ENCODE results near the gene HMG20A. TPM values are rescaled to one million over a fixed set of nuclear protein-coding genes. Genes with fewer than 3 reads are reported as not detected.

Gene HMG20A
- total RNA-seq, 4 donors from 2014 or later, result 26.2 to 30.5 (median 28.4) TPM

DNA sequence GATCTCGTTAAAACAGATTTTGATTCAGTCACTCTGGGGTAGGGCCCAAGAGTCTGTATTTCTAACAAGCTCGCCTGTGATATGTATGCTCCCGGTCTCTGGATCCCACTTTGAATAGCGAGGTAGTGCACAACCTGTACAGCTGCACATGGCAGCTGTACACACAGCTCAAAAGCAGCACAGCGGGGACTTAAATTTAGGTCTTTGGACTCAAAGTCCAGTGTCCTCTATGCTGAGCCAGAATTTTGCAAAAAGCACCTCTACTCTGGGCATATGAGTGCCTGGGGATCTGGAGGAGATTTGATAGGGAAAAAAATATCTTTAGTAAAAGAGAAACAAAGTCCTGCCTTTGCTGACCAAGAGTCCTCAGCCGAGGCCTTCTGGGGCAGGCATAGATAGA, 83.1 kb downstream of the HMG20A start:
- TF ChIP-seq, protein P1, sequence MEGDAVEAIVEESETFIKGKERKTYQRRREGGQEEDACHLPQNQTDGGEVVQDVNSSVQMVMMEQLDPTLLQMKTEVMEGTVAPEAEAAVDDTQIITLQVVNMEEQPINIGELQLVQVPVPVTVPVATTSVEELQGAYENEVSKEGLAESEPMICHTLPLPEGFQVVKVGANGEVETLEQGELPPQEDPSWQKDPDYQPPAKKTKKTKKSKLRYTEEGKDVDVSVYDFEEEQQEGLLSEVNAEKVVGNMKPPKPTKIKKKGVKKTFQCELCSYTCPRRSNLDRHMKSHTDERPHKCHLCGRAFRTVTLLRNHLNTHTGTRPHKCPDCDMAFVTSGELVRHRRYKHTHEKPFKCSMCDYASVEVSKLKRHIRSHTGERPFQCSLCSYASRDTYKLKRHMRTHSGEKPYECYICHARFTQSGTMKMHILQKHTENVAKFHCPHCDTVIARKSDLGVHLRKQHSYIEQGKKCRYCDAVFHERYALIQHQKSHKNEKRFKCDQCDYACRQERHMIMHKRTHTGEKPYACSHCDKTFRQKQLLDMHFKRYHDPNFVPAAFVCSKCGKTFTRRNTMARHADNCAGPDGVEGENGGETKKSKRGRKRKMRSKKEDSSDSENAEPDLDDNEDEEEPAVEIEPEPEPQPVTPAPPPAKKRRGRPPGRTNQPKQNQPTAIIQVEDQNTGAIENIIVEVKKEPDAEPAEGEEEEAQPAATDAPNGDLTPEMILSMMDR (IDR thresholded peaks at IDR 0.05; ENCODE audit: low read depth), result no peak

DNA sequence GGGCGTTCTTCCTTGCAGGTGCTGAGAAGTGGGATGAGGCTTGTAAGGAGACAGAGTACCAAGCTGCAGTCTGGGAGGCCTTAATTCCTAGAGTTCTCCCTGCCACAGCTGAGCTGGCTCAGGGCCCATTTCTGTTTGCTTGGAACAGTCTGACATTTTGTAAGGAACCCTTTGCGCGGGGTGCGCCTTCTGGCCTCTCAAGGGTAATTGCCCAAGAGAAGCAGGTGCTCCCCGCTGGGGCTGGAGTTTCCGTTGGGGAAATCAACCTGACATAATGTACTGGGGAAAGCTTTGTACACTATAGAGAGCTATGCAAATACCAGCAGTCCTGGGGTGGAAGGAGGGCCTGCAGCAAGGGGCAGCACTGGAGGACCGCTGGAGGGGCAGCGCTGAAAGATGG, 83.6 kb downstream of the HMG20A start:
- TF ChIP-seq, protein P1 (IDR thresholded peaks at IDR 0.05; ENCODE audit: low read depth), result no peak

DNA sequence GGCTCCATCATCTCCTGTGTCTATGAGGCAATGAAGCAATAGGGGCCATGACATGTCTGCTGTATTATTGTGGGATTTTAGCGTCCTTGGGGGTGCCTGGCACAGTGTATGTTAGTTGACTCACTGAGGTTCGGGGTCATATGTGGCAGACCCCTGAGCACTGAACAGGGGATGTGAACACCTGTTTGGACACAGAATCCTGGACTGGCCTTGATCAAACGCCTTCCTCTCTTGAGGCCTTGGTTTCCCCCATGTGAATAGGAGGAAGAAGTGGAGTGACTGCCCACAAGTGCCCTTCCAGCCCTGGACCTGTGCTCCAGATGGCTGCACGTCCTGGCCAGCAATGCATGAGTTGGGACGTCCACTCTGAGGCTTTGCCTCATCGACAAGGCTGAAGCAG, 84.2 kb downstream of the HMG20A start:
- TF ChIP-seq, protein P1 (IDR thresholded peaks at IDR 0.05; ENCODE audit: low read depth), result no peak

DNA sequence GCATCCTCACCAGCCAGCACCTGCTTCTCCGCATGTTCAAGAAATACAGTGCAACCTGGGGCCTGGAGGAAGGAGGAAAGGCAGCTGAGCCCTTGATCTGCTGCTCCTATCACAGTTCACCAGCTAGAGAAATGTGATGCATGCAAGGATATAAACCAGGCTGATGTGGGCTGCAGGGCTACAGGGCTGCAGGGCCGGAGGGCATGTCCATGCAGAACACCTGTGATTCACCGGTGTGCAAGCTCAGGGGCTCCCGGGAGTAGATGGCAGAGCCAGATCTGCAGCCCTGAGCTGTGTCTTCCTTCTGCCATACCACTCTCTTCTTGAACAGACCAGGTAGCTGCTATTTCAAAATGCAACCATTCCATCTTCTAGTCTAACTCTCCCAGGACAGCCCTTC, 84.9 kb downstream of the HMG20A start:
- TF ChIP-seq, protein P1 (IDR thresholded peaks at IDR 0.05; ENCODE audit: low read depth), result no peak

DNA sequence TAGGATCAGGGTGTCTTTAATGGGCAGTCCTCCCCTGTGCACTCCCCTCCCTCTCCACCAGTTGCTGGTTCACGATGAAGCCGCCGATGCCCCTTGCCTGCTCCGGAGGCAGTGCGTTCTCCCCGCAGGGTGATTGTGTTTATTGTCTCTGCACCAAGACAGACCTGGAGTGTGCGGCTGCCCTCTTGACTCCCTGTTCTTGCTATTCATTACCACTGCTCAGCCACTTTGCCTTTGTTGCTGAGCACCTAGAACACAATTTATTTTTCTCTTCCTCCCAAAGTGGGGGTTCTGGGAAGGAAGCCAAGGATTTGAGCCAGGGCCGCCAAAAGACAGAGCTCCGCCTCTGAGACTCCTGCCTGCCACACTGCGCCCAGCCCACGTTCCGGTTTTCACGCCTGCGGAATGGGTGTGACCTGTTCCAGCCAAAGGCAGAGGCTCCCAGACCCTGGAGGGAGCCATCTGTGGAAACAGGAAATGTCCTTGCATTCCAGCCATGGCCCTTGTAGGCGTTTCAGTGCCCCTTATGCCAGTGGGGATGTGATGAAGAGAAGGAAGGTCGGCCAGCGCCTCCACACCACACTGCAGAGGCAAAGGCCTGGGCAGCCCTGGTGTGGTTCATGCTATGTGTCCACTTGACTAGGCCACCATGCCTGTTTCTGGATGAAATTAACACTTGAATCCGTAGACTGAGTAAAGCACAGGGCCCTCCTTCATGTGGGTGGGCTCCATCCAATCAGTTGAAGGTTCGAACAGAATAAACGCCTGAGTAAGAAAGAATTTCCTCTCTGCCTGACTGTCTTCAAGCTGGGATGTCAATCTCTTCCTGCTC, 85.8 kb downstream of the HMG20A start:
- TF ChIP-seq, protein P1 (IDR thresholded peaks at IDR 0.05; ENCODE audit: low read depth), result no peak

DNA sequence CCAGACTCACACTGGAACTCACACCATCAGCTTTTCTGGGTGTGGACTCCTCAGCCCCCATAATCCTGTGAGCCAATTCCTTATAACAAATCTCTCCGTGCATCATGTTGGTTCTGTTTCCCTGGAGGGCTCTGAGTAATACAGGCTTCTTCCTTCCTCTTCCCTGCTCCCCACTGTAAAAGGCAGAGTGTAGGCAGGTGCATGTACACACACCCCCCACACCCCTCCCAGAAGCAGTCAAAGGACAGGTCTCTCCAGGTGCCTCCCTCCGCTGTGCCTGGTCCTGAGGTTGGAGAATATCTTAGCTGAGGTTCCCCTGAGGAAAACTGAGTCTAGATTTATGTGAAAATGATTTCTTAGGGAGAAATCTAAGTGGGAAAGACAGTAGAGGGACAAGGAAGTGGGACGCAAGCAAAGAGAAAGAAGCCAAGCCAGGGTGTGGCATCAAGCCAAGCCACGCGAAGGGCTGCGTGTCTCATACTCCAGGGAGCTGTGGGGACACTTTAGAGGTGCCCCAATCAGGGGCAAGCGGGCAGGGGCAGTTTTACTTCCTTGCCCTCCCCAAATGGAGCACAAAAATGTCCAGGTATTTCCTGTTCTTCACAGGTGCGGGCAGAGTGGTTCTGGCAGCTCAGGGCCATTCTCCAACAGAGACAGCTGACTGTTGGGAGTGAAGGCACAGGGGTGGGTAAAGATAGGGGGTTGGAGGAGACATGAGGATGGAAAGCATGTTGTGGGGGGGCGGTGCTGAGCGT, 86.6 kb downstream of the HMG20A start:
- TF ChIP-seq, protein P1 (IDR thresholded peaks at IDR 0.05; ENCODE audit: low read depth), result no peak

DNA sequence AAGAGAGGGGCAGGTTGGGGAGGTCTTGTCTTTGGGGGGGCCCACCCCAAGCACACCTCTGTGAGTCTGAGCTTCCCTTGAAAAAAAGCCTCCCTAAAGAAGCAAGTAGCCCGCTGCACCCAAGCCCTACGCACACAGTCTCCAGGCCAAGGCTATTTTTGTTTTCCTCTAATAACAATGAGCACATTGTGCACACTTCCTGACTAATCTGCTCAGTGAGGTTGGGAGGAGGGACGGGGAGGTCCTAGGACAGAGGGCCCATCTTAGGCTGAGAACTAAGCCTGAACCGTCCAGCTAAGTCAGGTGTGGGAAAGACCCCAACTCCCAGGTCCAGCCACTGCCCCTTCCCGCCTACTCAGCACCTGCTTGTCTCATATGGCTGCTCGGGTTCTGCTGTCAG, 87.2 kb downstream of the HMG20A start:
- TF ChIP-seq, protein P1 (IDR thresholded peaks at IDR 0.05; ENCODE audit: low read depth), result no peak

Data from subcutaneous adipose tissue (tissue), 4 donors.